KOPT-K1 (cell line): ENCODE data around the gene NFKB1.
A peak's percentile ranks its signal among the peaks of the same experiment; 100 is the strongest.

Experiments
- H3K27ac ChIP-seq: fragments of 200-600 bp; sonication (generic); 2 replicates; pipeline ENCODE4 v1.5.1; 2016; ENCODE audit warnings: antibody characterized with exemption, mild to moderate bottlenecking, low read depth, low read length; ENCODE audit not compliant: poor library complexity, severe bottlenecking
- H3K36me3 ChIP-seq: fragments of 200-600 bp; sonication (generic); 2 replicates; pipeline ENCODE4 v1.5.1; 2017; ENCODE audit warnings: antibody characterized with exemption, mild to moderate bottlenecking, low read length, moderate library complexity; ENCODE audit not compliant: insufficient read depth
- H3K9me3 ChIP-seq: fragments of 200-600 bp; sonication (generic); 2 replicates; pipeline ENCODE4 v1.5.1; 2017; ENCODE audit warnings: antibody characterized with exemption, low read length, mild to moderate bottlenecking; ENCODE audit not compliant: insufficient read depth, poor library complexity, severe bottlenecking

The NFKB1 gene

GRCh38 chr4:102578819-102579218 is 77.7 kb downstream of the NFKB1 start:
- no peaks in the 10 kb centered on the region for H3K9me3 ChIP-seq
- H3K27ac ChIP-seq: no peak overlapping the region
- peaks cover 6% of the 10 kb centered on the region for H3K36me3 ChIP-seq

GRCh38 chr4:102579794-102580462 is 78.8 kb downstream of the NFKB1 start:
- peaks cover 13% of the 10 kb centered on the region for H3K36me3 ChIP-seq
- no peak overlapping the region for H3K27ac ChIP-seq
- no peaks in the 10 kb centered on the region for H3K9me3 ChIP-seq

- no peak overlapping the region for H3K27ac ChIP-seq
- H3K9me3 ChIP-seq: no peaks in the 10 kb centered on the region
- peaks cover 17% of the 10 kb centered on the region for H3K36me3 ChIP-seq
These were observed 79.3 kb downstream of the NFKB1 start for GRCh38 chr4:102580463-102580842.

- Histone ChIP-seq H3K27ac (no peak overlapping the region), H3K9me3 (no peaks in the 10 kb centered on the region), H3K36me3 (peaks cover 17% of the 10 kb centered on the region)
These were observed 82.9 kb downstream of the NFKB1 start for GRCh38 chr4:102584091-102584490.

- Histone ChIP-seq H3K36me3 (peaks cover 17% of the 10 kb centered on the region), H3K9me3 (no peaks in the 10 kb centered on the region), H3K27ac (no peak overlapping the region)
These were observed 84.2 kb downstream of the NFKB1 start for GRCh38 chr4:102585329-102585728.

- Histone ChIP-seq H3K27ac (no peak overlapping the region), H3K36me3 (peaks cover 24% of the 10 kb centered on the region), H3K9me3 (peaks cover 7% of the 10 kb centered on the region)
These were observed 85.0 kb downstream of the NFKB1 start for GRCh38 chr4:102586002-102586643.

GRCh38 chr4:102586644-102587021 is 85.5 kb downstream of the NFKB1 start:
- H3K36me3 ChIP-seq: peaks cover 29% of the 10 kb centered on the region
- H3K9me3 ChIP-seq: peaks cover 12% of the 10 kb centered on the region
- H3K27ac ChIP-seq: peak overlapping the region; percentile 7

GRCh38 chr4:102589743-102590142 is 88.6 kb downstream of the NFKB1 start:
- Histone ChIP-seq H3K36me3 (peaks cover 18% of the 10 kb centered on the region; the same call in 1 of the 2 replicates), H3K9me3 (peaks cover 15% of the 10 kb centered on the region), H3K27ac (no peak overlapping the region)

GRCh38 chr4:102592256-102592655 is 91.1 kb downstream of the NFKB1 start:
- H3K36me3 ChIP-seq: peaks cover 31% of the 10 kb centered on the region
- peaks cover 15% of the 10 kb centered on the region for H3K9me3 ChIP-seq
- no peak overlapping the region for H3K27ac ChIP-seq

GRCh38 chr4:102593147-102593546 is 92.0 kb downstream of the NFKB1 start:
- Histone ChIP-seq H3K9me3 (peaks cover 15% of the 10 kb centered on the region), H3K36me3 (peaks cover 40% of the 10 kb centered on the region), H3K27ac (no peak overlapping the region)

GRCh38 chr4:102594000-102594399 is 92.8 kb downstream of the NFKB1 start:
- H3K27ac ChIP-seq: no peak overlapping the region
- peaks cover 40% of the 10 kb centered on the region for H3K36me3 ChIP-seq

GRCh38 chr4:102596532-102596931 is 95.4 kb downstream of the NFKB1 start:
- Histone ChIP-seq H3K36me3 (peaks cover 43% of the 10 kb centered on the region), H3K27ac (no peak overlapping the region), H3K9me3 (peaks cover 4% of the 10 kb centered on the region)

More at GRCh38 chr4:102594000-102594399, 92.8 kb downstream of the NFKB1 start:
- peaks cover 15% of the 10 kb centered on the region for H3K9me3 ChIP-seq

- Histone ChIP-seq H3K36me3 (peaks cover 50% of the 10 kb centered on the region), H3K9me3 (no peaks in the 10 kb centered on the region), H3K27ac (peak overlapping the region; percentile 58)
These were observed 97.1 kb downstream of the NFKB1 start for GRCh38 chr4:102598086-102598761.

GRCh38 chr4:102598762-102599374 is 97.7 kb downstream of the NFKB1 start:
- H3K36me3 ChIP-seq: peaks cover 55% of the 10 kb centered on the region
- no peaks in the 10 kb centered on the region for H3K9me3 ChIP-seq
- H3K27ac ChIP-seq: peak overlapping the region; percentile 58

GRCh38 chr4:102599455-102599854 is 98.3 kb downstream of the NFKB1 start:
- Histone ChIP-seq H3K36me3 (peaks cover 58% of the 10 kb centered on the region), H3K9me3 (no peaks in the 10 kb centered on the region), H3K27ac (peak overlapping the region; percentile 58)
